Ovary (tissue), 9 donors: ENCODE results near the gene MOGAT2. TPM values are rescaled to one million over a fixed set of nuclear protein-coding genes. Genes with fewer than 3 reads are reported as not detected.

Source experiments
- DNase-seq, 5 donors: peaks; one replicate each; pipeline ENCODE4 v3.0.0-alpha.2; 2019 to 2020
- H3K27ac ChIP-seq, 2 donors: fragments of 200-600 bp; one replicate each; pipeline versions ENCODE4 v1.5.1 to v1.8.0; 2019 to 2022
- H3K27me3 ChIP-seq: fragments of 200-600 bp; one replicate; pipeline ENCODE4 v1.8.0; 2022
- H3K36me3 ChIP-seq: fragments of 200-600 bp; sonication (generic); one replicate; pipeline ENCODE4 v1.5.1; 2019
- H3K4me1 ChIP-seq: one replicate; pipeline ENCODE4 v1.8.1; 2013; ENCODE audit warnings: mild to moderate bottlenecking, moderate library complexity; ENCODE audit not compliant: insufficient read depth
- H3K4me3 ChIP-seq: fragments of 200-600 bp; sonication (generic); one replicate; pipeline ENCODE4 v1.5.1; 2017
- H3K9me3 ChIP-seq, 2 donors: fragments of 200-600 bp in 1 of 2; sonication (generic) in 1 of 2; one replicate each; pipeline versions ENCODE4 v1.5.1 to v1.8.1; 2013 to 2019; ENCODE audit warnings: mild to moderate bottlenecking in 1 of 2, moderate library complexity in 1 of 2
- EP300 ChIP-seq: sonication (generic); formaldehyde crosslinking; IDR thresholded peaks from one replicate; pipeline ENCODE4 v1.6.1; 2017; ENCODE audit warnings: antibody characterized with exemption
- POLR2A ChIP-seq: fragments of 450-650 bp; IDR thresholded peaks from one replicate; pipeline ENCODE4 v1.6.1; 2017; ENCODE audit warnings: antibody characterized with exemption, mild to moderate bottlenecking, moderate library complexity
- WGBS, 3 donors: extraction: QIAGEN DNeasy Blood & Tissue Kit in 1 of 3; methylation state at CpG; one replicate each; pipeline versions ENCODE4 v1.1.5 to v1.1.7; 2013 to 2017; 5-methylcytosine and 5-hydroxymethylcytosine counted together
- intact Hi-C, 4 donors: fragments of 100-400 bp; cut with DNase I; formaldehyde crosslinking; loops; one replicate each; pipeline versions ENCODE4 v1.11.0 to v1.15.1; 2022 to 2023
- polyA plus RNA-seq, 2 donors: library from polyadenylated mRNA; stranded (reverse); fragments of 200-250 nt in 1 of 2; fragments of 350-450 nt in 1 of 2; fragmentation: Illumina TruSeq in 1 of 2; extraction: RNeasy Lipid Tissue Mini Kit (QIAGEN cat#74804) in 1 of 2; gene quantifications; one replicate each; pipeline ENCODE4 v1.2.3, GENCODE V29; 2013 to 2014
- total RNA-seq, 7 donors: library from RNA; depleted of rRNA in 2 of 7; stranded (reverse); fragments of >200 nt in 2 of 7; fragmentation: NEBNext Ultra II Directional in 3 of 7; extraction: Animal tissue kit (Norgen Biotek cat#: 25700) in 3 of 7; gene quantifications; one replicate each; pipeline versions ENCODE4 v1.1.0 to v1.2.4, GENCODE V29; 2016 to 2023
- TF ChIP-seq, protein P1 (sequence below), 3 donors: fragments of 450-650 bp in 2 of 3; fragments of 200-600 bp in 1 of 3; IDR thresholded peaks; one replicate each; pipeline versions ENCODE4 v1.5.1 to v1.8.0; 2016 to 2022; ENCODE audit warnings: antibody characterized with exemption in 3 of 3, mild to moderate bottlenecking in 1 of 3
- donor health status: DM: no; HTN: no; CAD: no; lungs with moderate emphysema.
- donor health status: DM: no; HTN: no; CAD: no.
- donor health status: Bipolar disorder and iron deficiency.
- donor health status: DM: yes; HTN: yes; CAD: no.
- donor health status: DM: no; HTN: no; CAD: no.
- donor health status: DM: yes; HTN: yes; CAD: no.

The MOGAT2 gene
- total and polyA plus RNA-seq, 9 donors, result 0.72 to 1.1 TPM; not detected in 7

DNA sequence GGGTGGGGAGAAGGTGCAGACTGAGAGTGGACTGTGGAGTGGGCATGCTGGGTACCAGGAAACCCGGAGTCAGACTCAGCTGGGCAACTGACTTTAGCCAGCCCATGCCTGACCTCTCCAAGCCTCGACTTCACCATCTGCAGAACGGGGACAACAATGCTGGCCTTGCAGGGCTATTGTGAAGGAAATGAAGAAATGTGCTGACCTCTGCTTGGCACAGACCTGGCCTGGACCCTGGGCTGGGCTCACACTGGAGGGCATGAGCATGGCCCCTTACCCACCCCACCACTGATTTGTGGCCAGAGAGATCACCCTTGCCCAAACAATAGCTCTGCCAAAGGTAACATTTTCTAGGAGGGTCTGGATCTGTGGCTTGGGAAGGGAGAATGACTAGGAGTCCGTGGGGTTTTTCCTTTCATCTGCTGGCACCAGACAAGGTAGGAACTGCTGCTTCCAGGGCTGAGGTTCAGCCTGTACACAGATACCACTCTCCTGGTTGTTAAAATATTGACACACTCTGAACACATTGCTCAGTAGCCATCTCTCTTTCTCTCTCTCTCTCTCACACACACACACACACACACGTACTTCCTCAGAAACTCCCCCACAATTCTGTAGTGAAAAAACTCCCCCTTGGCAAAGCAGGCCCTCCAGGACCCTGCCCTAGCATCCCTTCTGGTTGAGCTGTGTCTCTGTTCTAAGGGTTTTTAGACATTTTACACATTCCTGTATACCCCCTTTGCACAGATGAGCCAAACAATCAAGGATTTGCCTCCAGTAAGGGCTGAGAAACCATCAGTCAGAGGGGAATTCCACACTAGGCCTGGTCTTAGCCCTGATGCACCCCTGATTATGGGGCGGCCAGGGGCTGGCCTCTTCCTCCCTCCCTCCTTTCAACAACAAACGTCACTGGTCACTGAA is 1.0 kb downstream of the MOGAT2 start:
- intact Hi-C loops, result no loop called here
- DNase-seq, result no peak

DNA sequence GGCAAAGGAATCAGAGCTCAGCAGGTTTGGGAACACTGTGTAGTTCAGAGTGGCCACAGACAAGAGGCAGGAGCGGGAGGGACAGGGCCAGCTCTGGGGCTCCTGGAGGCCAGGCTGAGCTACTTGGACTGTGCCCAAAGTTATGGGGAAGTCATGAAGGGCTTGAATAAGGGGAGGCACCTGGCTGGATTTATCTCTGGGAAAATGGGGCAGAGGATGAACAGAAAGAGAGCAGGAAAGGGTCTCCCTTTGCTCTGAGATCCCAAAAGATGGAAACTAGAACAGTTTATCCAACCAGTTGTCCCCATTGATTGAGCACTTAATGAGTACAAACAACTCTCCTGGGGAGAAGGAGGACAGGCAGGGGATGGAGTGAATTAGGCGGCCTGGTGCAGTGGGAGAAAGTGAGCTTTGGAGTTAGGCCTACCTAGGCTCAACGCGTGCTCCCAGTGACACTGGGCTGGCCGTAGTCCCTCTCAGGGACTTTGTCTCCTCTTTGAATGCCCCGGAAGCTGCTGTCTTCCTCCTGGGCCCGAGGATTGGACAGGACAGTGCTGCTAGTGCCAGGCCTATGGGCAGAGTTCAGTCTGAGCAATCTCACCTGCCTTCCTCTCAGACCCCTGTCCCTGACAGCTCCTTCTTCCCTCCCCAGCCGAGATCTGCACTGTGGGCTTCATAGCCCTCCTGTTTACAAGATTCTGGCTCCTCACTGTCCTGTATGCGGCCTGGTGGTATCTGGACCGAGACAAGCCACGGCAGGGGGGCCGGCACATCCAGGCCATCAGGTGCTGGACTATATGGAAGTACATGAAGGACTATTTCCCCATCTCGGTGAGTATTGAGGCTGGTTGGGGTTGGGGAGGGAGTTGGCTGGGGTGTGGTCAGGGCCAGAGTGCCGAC is 2.0 kb downstream of the MOGAT2 start:
- WGBS, 3 donors, result 93 to 97% (median 94%) methylated on average over 14 of the region's 14 CpGs
- no peaks in the 10 kb centered on the region for H3K27me3 ChIP-seq
- H3K36me3 ChIP-seq, result no peaks in the 10 kb centered on the region
- H3K9me3 ChIP-seq, result no peaks in the 10 kb centered on the region
- DNase-seq, result no peak
- H3K4me1 ChIP-seq, result no peaks in the 10 kb centered on the region
- TF ChIP-seq POLR2A, result no peak
- TF ChIP-seq, protein P1, sequence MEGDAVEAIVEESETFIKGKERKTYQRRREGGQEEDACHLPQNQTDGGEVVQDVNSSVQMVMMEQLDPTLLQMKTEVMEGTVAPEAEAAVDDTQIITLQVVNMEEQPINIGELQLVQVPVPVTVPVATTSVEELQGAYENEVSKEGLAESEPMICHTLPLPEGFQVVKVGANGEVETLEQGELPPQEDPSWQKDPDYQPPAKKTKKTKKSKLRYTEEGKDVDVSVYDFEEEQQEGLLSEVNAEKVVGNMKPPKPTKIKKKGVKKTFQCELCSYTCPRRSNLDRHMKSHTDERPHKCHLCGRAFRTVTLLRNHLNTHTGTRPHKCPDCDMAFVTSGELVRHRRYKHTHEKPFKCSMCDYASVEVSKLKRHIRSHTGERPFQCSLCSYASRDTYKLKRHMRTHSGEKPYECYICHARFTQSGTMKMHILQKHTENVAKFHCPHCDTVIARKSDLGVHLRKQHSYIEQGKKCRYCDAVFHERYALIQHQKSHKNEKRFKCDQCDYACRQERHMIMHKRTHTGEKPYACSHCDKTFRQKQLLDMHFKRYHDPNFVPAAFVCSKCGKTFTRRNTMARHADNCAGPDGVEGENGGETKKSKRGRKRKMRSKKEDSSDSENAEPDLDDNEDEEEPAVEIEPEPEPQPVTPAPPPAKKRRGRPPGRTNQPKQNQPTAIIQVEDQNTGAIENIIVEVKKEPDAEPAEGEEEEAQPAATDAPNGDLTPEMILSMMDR (IDR thresholded peaks at IDR 0.05), result no peak
- TF ChIP-seq EP300, result no peak
- no peak overlapping the region for H3K27ac ChIP-seq
- H3K4me3 ChIP-seq, result no peak overlapping the region
- intact Hi-C loops, result no loop called here

More for the DNA sequence above, 1.0 kb downstream of the MOGAT2 start:
- Histone ChIP-seq H3K4me1 (no peaks in the 10 kb centered on the region), H3K9me3 (no peaks in the 10 kb centered on the region), H3K27ac (no peak overlapping the region), H3K27me3 (no peaks in the 10 kb centered on the region), H3K4me3 (no peak overlapping the region), H3K36me3 (no peaks in the 10 kb centered on the region)
- no peak for TF ChIP-seq POLR2A
- TF ChIP-seq, protein P1 (IDR thresholded peaks at IDR 0.05), result no peak
- no peak for TF ChIP-seq EP300
- 48 to 58% (median 56%) methylated on average over 7 of the region's 7 CpGs for WGBS, 3 donors

DNA sequence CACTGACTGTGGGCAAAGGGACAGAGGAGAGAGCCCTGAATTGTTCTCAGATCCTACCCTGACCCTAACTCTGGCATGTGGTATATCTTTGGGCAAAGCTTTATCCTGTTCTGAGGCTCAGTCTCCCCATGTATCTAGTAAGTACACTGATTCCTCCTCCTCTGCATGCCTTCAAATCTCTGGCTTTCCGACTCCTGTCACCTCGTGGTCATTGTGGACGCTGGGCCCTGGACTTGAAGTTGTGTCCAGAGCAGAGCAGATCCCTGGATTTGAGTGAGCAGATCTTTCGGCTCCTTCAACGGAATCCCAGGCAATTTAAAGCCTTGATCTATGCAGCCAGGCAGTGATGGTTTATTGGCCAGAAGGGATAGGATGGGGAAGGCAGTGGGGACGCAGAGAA is 3.0 kb downstream of the MOGAT2 start:
- no peak overlapping the region for H3K27ac ChIP-seq
- H3K9me3 ChIP-seq, result no peaks in the 10 kb centered on the region
- DNase-seq, result no peak
- WGBS, 3 donors, result 89 to 91% (median 89%) methylated on average over 6 of the region's 6 CpGs
- H3K4me3 ChIP-seq, result no peak overlapping the region
- TF ChIP-seq EP300, result no peak
- no peak for TF ChIP-seq POLR2A
- TF ChIP-seq, protein P1 (IDR thresholded peaks at IDR 0.05), result no peak
- H3K27me3 ChIP-seq, result no peaks in the 10 kb centered on the region
- no peaks in the 10 kb centered on the region for H3K36me3 ChIP-seq
- intact Hi-C loops, result no loop called here
- H3K4me1 ChIP-seq, result peaks cover 2% of the 10 kb centered on the region

DNA sequence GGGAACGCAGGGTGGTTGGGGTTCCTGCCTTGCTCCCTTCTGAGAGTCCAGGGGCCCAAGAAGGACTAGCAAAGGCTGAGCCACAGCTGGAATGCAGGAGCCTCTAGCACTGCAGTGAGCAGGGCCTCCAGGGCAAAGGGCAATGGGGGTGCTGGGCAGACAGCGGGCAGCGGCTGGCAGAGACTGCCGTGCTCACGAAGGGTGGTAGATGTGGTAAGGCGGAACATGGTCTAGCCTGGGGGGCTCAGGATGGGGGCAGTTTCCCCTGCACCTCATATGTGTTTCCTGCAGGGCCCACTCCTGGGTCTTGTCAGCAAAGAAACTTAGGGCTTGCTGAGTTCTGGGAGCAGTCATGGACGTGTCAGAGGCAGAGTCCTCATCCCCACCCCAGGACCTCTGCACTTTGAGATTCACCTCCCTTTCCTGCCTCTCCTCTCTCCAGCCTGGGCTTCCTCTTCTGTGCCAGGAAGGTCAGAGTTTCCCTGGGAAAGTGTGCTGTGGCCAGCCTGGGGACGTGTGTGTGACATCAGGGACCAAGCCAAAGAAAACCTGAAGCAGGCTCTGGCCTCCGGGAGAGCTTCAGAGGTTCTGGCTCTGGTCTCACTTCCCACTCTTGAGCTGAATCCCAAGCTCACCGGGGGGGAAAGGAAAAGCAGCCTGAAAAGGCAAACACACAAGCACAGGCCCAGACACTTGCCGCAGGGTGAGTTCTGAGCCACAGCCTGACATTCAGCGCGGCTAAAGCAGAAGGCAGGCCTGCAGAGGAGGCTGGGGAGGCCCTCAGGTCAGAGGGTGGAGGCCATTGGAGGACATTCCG is 4.4 kb downstream of the MOGAT2 start:
- Histone ChIP-seq H3K27me3 (no peaks in the 10 kb centered on the region), H3K4me3 (no peak overlapping the region), H3K9me3 (no peaks in the 10 kb centered on the region), H3K4me1 (peaks cover 4% of the 10 kb centered on the region), H3K27ac (no peak overlapping the region), H3K36me3 (no peaks in the 10 kb centered on the region)
- DNase-seq, result no peak
- TF ChIP-seq, protein P1 (IDR thresholded peaks at IDR 0.05), result no peak
- TF ChIP-seq EP300 (no peak), POLR2A (no peak)
- WGBS, 3 donors, result 75 to 82% (median 81%) methylated on average over 14 of the region's 14 CpGs
- intact Hi-C loops, result no loop called here
